Measurements from ENCODE around the gene KRTAP5-5. TPM values are rescaled to one million over a fixed set of nuclear protein-coding genes. Genes with fewer than 3 reads are reported as not detected.

The KRTAP5-5 gene
- total RNA-seq, 1 experiment from 2014 or later, result not detected

- POLR2A ChIA-PET, result no interaction called here
- H3K27me3 ChIP-seq (replicated peaks; ENCODE audit: control insufficient read depth, insufficient read depth, low read length), result no peaks in the 10 kb centered on the region
- H3K4me3 Mint-ChIP-seq (ENCODE audit: unreplicated experiment), result no peak overlapping the region
- H3K4me3 ChIP-seq (ENCODE audit: low read depth, low read length), result no peak overlapping the region
- no peaks in the 10 kb centered on the region for H3K36me3 ChIP-seq (ENCODE audit: control insufficient read depth, insufficient read depth, low read length)
- H3K4me1 Mint-ChIP-seq (ENCODE audit: low read depth, unreplicated experiment), result no peaks in the 10 kb centered on the region
- H3K4me1 ChIP-seq, result no peaks in the 10 kb centered on the region
- TF ChIP-seq, protein P1, sequence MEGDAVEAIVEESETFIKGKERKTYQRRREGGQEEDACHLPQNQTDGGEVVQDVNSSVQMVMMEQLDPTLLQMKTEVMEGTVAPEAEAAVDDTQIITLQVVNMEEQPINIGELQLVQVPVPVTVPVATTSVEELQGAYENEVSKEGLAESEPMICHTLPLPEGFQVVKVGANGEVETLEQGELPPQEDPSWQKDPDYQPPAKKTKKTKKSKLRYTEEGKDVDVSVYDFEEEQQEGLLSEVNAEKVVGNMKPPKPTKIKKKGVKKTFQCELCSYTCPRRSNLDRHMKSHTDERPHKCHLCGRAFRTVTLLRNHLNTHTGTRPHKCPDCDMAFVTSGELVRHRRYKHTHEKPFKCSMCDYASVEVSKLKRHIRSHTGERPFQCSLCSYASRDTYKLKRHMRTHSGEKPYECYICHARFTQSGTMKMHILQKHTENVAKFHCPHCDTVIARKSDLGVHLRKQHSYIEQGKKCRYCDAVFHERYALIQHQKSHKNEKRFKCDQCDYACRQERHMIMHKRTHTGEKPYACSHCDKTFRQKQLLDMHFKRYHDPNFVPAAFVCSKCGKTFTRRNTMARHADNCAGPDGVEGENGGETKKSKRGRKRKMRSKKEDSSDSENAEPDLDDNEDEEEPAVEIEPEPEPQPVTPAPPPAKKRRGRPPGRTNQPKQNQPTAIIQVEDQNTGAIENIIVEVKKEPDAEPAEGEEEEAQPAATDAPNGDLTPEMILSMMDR (IDR thresholded peaks at IDR 0.05; ENCODE audit: insufficient read depth in 1 of 2, low read depth in 1 of 2, low read length in 1 of 2, severe bottlenecking in 1 of 2, unreplicated experiment in 1 of 2), result no peak
- H3K27ac Mint-ChIP-seq (ENCODE audit: unreplicated experiment), result no peak overlapping the region
- H3K9me3 ChIP-seq, result no peaks in the 10 kb centered on the region
- H3K27me3 Mint-ChIP-seq (ENCODE audit: insufficient read depth, unreplicated experiment), result peaks cover 3% of the 10 kb centered on the region
- no peak for DNase-seq
- no TSS peak for BruUV-seq (replicated peaks)
- CTCF ChIA-PET, result interaction anchor here (1.4 to 3.1 kb wide), 6 partner anchors 11 to 515 kb away, joined by 4 to 32 read pairs (median 10); no protein-coding TSS in a partner anchor
- H3K36me3 Mint-ChIP-seq (ENCODE audit: insufficient read depth, unreplicated experiment), result no peaks in the 10 kb centered on the region
- H3K9me3 Mint-ChIP-seq (ENCODE audit: unreplicated experiment), result no peaks in the 10 kb centered on the region
- intact Hi-C loops (cut with micrococcal nuclease; ENCODE audit: unreplicated experiment), result no loop called here
These were observed 11.5 kb downstream of the KRTAP5-5 start for GRCh38 chr11:1641096-1641495.

- BruUV-seq (replicated peaks), result no TSS peak
- ChIA-PET POLR2A (no interaction called here), CTCF (no interaction called here)
- H3K27me3 Mint-ChIP-seq (ENCODE audit: insufficient read depth, unreplicated experiment), result no peaks in the 10 kb centered on the region
- H3K4me1 Mint-ChIP-seq (ENCODE audit: low read depth, unreplicated experiment), result no peaks in the 10 kb centered on the region
- TF ChIP-seq, protein P1 (IDR thresholded peaks at IDR 0.05; ENCODE audit: insufficient read depth in 1 of 2, low read depth in 1 of 2, low read length in 1 of 2, severe bottlenecking in 1 of 2, unreplicated experiment in 1 of 2), result no peak
- no peaks in the 10 kb centered on the region for H3K36me3 Mint-ChIP-seq (ENCODE audit: insufficient read depth, unreplicated experiment)
- H3K27me3 ChIP-seq (replicated peaks; ENCODE audit: control insufficient read depth, insufficient read depth, low read length), result no peaks in the 10 kb centered on the region
- DNase-seq, result no peak
- no peak overlapping the region for H3K4me3 ChIP-seq (ENCODE audit: low read depth, low read length)
- no peaks in the 10 kb centered on the region for H3K4me1 ChIP-seq
- no peaks in the 10 kb centered on the region for H3K9me3 Mint-ChIP-seq (ENCODE audit: unreplicated experiment)
- no peak overlapping the region for H3K4me3 Mint-ChIP-seq (ENCODE audit: unreplicated experiment)
- no peaks in the 10 kb centered on the region for H3K36me3 ChIP-seq (ENCODE audit: control insufficient read depth, insufficient read depth, low read length)
- no peak overlapping the region for H3K27ac Mint-ChIP-seq (ENCODE audit: unreplicated experiment)
- no peaks in the 10 kb centered on the region for H3K9me3 ChIP-seq
- intact Hi-C loops (cut with micrococcal nuclease; ENCODE audit: unreplicated experiment), result no loop called here
These were observed 12.9 kb downstream of the KRTAP5-5 start for GRCh38 chr11:1642288-1643145.

DNA sequence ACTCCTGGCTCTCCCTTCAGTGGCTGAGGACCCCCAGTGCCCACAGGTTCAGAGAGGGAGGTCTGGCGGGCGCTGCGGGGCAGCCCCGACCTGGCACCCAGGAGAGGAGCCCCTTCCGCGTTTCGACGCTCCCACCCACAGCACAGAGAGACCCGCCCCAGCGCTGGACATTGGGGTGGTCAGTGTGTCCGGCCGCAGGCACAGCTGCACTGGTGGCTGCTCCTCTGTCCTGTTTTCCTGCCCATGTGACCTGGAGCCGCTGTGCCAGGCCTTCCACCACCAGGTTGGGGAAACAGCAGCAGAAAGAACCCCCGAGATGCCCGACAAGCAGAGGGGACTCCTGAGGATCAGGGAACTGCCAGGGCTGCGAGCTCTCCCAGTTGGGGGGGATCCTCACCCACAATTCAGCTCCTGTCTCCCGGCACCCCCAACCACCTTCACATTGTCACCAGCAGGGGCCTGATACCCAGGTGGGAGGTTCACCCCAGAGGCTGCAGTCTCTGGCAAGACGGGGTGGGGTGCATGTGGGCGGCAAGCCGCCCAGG, 13.6 kb downstream of the KRTAP5-5 start:
- no peak overlapping the region for H3K4me3 ChIP-seq (ENCODE audit: low read depth, low read length)
- no peak for DNase-seq
- intact Hi-C loops (cut with micrococcal nuclease; ENCODE audit: unreplicated experiment), result no loop called here
- Mint-ChIP-seq H3K4me1 (ENCODE audit: low read depth, unreplicated experiment) (no peaks in the 10 kb centered on the region), H3K36me3 (ENCODE audit: insufficient read depth, unreplicated experiment) (no peaks in the 10 kb centered on the region), H3K27me3 (ENCODE audit: insufficient read depth, unreplicated experiment) (no peaks in the 10 kb centered on the region), H3K4me3 (ENCODE audit: unreplicated experiment) (no peak overlapping the region), H3K9me3 (ENCODE audit: unreplicated experiment) (no peaks in the 10 kb centered on the region), H3K27ac (ENCODE audit: unreplicated experiment) (no peak overlapping the region)
- no peaks in the 10 kb centered on the region for H3K27me3 ChIP-seq (replicated peaks; ENCODE audit: control insufficient read depth, insufficient read depth, low read length)
- ChIA-PET CTCF (no interaction called here), POLR2A (no interaction called here)
- TF ChIP-seq, protein P1 (IDR thresholded peaks at IDR 0.05; ENCODE audit: insufficient read depth in 1 of 2, low read depth in 1 of 2, low read length in 1 of 2, severe bottlenecking in 1 of 2, unreplicated experiment in 1 of 2), result no peak
- no peaks in the 10 kb centered on the region for H3K4me1 ChIP-seq
- no peaks in the 10 kb centered on the region for H3K36me3 ChIP-seq (ENCODE audit: control insufficient read depth, insufficient read depth, low read length)
- BruUV-seq (replicated peaks), result no TSS peak
- H3K9me3 ChIP-seq, result no peaks in the 10 kb centered on the region
